Measurements from ENCODE around the gene PTPRN.

GRCh38 chr2:219274361-219274921 is 34.8 kb downstream of the PTPRN start:
- TF ChIP-seq CTCF (IDR thresholded peaks at IDR 0.05; ENCODE audit: poor library complexity, severe bottlenecking) (peak; percentile 30), REST (IDR thresholded peaks at IDR 0.05; ENCODE audit: borderline replicate concordance) (no peak), POLR2AphosphoS5 (IDR thresholded peaks at IDR 0.05) (no peak), RAD21 (conservative IDR thresholded peaks at IDR 0.05) (no peak), EZH2 (IDR thresholded peaks at IDR 0.05; ENCODE audit: borderline replicate concordance, insufficient read depth, low read length, poor library complexity, severe bottlenecking) (no peak), SMC3 (conservative IDR thresholded peaks at IDR 0.05; ENCODE audit: poor library complexity) (no peak), EP300 (conservative IDR thresholded peaks at IDR 0.05; ENCODE audit: poor library complexity, severe bottlenecking) (peak; percentile 34), MXI1 (conservative IDR thresholded peaks at IDR 0.05; ENCODE audit: poor library complexity, severe bottlenecking) (no peak)
